Ureter (tissue), 1 donor: Measurements from ENCODE around the gene MED31. TPM values are rescaled to one million over a fixed set of nuclear protein-coding genes. Genes with fewer than 3 reads are reported as not detected.
"Not testable (repeated sequence)": the region's sequence is repeated elsewhere in the genome, so short reads cannot be mapped to it uniquely, and the experiment has no call there.

Experiments
- DNase-seq: peaks from one replicate; pipeline ENCODE4 v3.0.0-alpha.2; 2020; ENCODE audit warnings: low spot score
- total RNA-seq: library from RNA; stranded (reverse); gene quantifications from one replicate; pipeline ENCODE4 v1.2.4, GENCODE V29; 2023
- donor health status: DM: yes; HTN: yes; CAD: no.

MED31 gene
- total RNA-seq, 1 donor from 2014 or later, result 23.9 TPM

- DNase-seq, result no peak
Measured at GRCh38 chr17:6626616-6627015, 24.8 kb downstream of the MED31 start.

- DNase-seq, result no peak
Measured at GRCh38 chr17:6623941-6624340, 27.5 kb downstream of the MED31 start.

- no peak for DNase-seq
Measured at GRCh38 chr17:6611231-6611630, 40.2 kb downstream of the MED31 start.

- DNase-seq, result no peak
Measured at GRCh38 chr17:6610011-6610410, 41.4 kb downstream of the MED31 start.

GRCh38 chr17:6608321-6608720 lies 43.1 kb downstream of the MED31 start:
- DNase-seq, result no peak

GRCh38 chr17:6605142-6605541 lies 46.3 kb downstream of the MED31 start:
- DNase-seq, result no peak

- no peak for DNase-seq
Measured at GRCh38 chr17:6603744-6604325, 47.6 kb downstream of the MED31 start.

- DNase-seq, result no peak
Measured at GRCh38 chr17:6602141-6602540, 49.3 kb downstream of the MED31 start.

- DNase-seq, result no peak
Measured at GRCh38 chr17:6599364-6599763, 52.0 kb downstream of the MED31 start.

- no peak for DNase-seq
Measured at GRCh38 chr17:6597727-6598126, 53.7 kb downstream of the MED31 start.

- DNase-seq, result no peak
Measured at GRCh38 chr17:6596941-6597340, 54.5 kb downstream of the MED31 start.

- DNase-seq, result no peak
Measured at GRCh38 chr17:6596511-6596910, 54.9 kb downstream of the MED31 start.

- no peak for DNase-seq
Measured at GRCh38 chr17:6596081-6596480, 55.3 kb downstream of the MED31 start.

- not testable (repeated sequence) for DNase-seq
Measured at GRCh38 chr17:6593371-6593770, 58.0 kb downstream of the MED31 start.

Other genes starting within 250 kb of the MED31 start
- gene AIPL1, start 216.5 kb downstream of the MED31 start, total RNA-seq, result not detected
- gene PIMREG, start 207.2 kb downstream of the MED31 start, total RNA-seq, result 0.42 TPM
- gene PITPNM3, start 95.0 kb downstream of the MED31 start, total RNA-seq, result 5.8 TPM
- gene KIAA0753, start 10.9 kb downstream of the MED31 start, total RNA-seq, result 42.1 TPM
- gene TXNDC17, start 10.5 kb downstream of the MED31 start, total RNA-seq, result 89.4 TPM
- gene C17orf100, start 157 bp upstream of the MED31 start, total RNA-seq, result 1.8 TPM
- not detected for gene SLC13A5, start 61.8 kb upstream of the MED31 start, total RNA-seq
- 55.0 TPM for gene XAF1, start 104.4 kb upstream of the MED31 start, total RNA-seq
- 0.23 TPM for gene FBXO39, start 124.6 kb upstream of the MED31 start, total RNA-seq
- gene TEKT1, start 180.1 kb upstream of the MED31 start, total RNA-seq, result not detected